Measurements from ENCODE around the gene EPN2.
"Not testable (repeated sequence)": the region's sequence is repeated elsewhere in the genome, so short reads cannot be mapped to it uniquely, and the experiment has no call there.

EPN2 gene

GRCh38 chr17:19345486-19346350 lies 108.6 kb downstream of the EPN2 start:
- no peak for DNase-seq (ENCODE audit: low read depth in 2 of 2)

GRCh38 chr17:19346351-19347255 lies 109.4 kb downstream of the EPN2 start:
- DNase-seq (ENCODE audit: low read depth in 2 of 2), result peak; percentile 27 to 37

GRCh38 chr17:19347323-19348080 lies 110.3 kb downstream of the EPN2 start:
- no peak for DNase-seq (ENCODE audit: low read depth in 2 of 2)

- DNase-seq (ENCODE audit: low read depth in 2 of 2), result no peak
Measured at GRCh38 chr17:19348081-19348650, 111.0 kb downstream of the EPN2 start.

- DNase-seq (ENCODE audit: low read depth in 2 of 2), result no peak
Measured at GRCh38 chr17:19348806-19349205, 111.6 kb downstream of the EPN2 start.

GRCh38 chr17:19353401-19353800 lies 116.2 kb downstream of the EPN2 start:
- DNase-seq (ENCODE audit: low read depth in 2 of 2), result not testable (repeated sequence)

- no peak for DNase-seq (ENCODE audit: low read depth in 2 of 2)
Measured at GRCh38 chr17:19354748-19355147, 117.6 kb downstream of the EPN2 start.

GRCh38 chr17:19357351-19357750 lies 120.2 kb downstream of the EPN2 start:
- no peak for DNase-seq (ENCODE audit: low read depth in 2 of 2)

- DNase-seq (ENCODE audit: low read depth in 2 of 2), result no peak
Measured at GRCh38 chr17:19357761-19358160, 120.6 kb downstream of the EPN2 start.

GRCh38 chr17:19359151-19359550 lies 122.0 kb downstream of the EPN2 start:
- DNase-seq (ENCODE audit: low read depth in 2 of 2), result no peak

GRCh38 chr17:19359856-19360255 lies 122.7 kb downstream of the EPN2 start:
- no peak for DNase-seq (ENCODE audit: low read depth in 2 of 2)

GRCh38 chr17:19360772-19361171 lies 123.6 kb downstream of the EPN2 start:
- no peak for DNase-seq (ENCODE audit: low read depth in 2 of 2)

- no peak for DNase-seq (ENCODE audit: low read depth in 2 of 2)
Measured at GRCh38 chr17:19361326-19361725, 124.2 kb downstream of the EPN2 start.

- no peak for DNase-seq (ENCODE audit: low read depth in 2 of 2)
Measured at GRCh38 chr17:19361944-19362276, 124.7 kb downstream of the EPN2 start.

- peak; percentile 85 to 88 for DNase-seq (ENCODE audit: low read depth in 2 of 2)
Measured at GRCh38 chr17:19362277-19363113, 125.3 kb downstream of the EPN2 start, which contains the start of gene B9D1. Gene B9D1 (minus strand): TSS chr17:19362723. CDS start chr17:19362569, 154 bp downstream.

- DNase-seq (ENCODE audit: low read depth in 2 of 2), result no peak
Measured at GRCh38 chr17:19363114-19363438, 125.9 kb downstream of the EPN2 start.

- no peak for DNase-seq (ENCODE audit: low read depth in 2 of 2)
Measured at GRCh38 chr17:19363460-19364035, 126.4 kb downstream of the EPN2 start.

- no peak for DNase-seq (ENCODE audit: low read depth in 2 of 2)
Measured at GRCh38 chr17:19364699-19365498, 127.7 kb downstream of the EPN2 start.

- no peak for DNase-seq (ENCODE audit: low read depth in 2 of 2)
Measured at GRCh38 chr17:19365499-19365817, 128.3 kb downstream of the EPN2 start.

Measured in fibroblast of skin of left quadriceps (primary cell).